Panc1 (cell line): Measurements from ENCODE around the gene RLN3. TPM values are rescaled to one million over a fixed set of nuclear protein-coding genes. Genes with fewer than 3 reads are reported as not detected.

Experiments
- ATAC-seq: fragments of 200-7000 bp; cut with Tn5 transposase; 2 replicates; pipeline ENCODE4 v1.9.1; 2020; ENCODE audit warnings: mild to moderate bottlenecking, moderate library complexity
- BruUV-seq: library from RNA; stranded (reverse); fragments of 400-500 nt; replicated peaks from 2 replicates; lab custom pipeline; 2021; lab: Mats Ljungman, UMichigan
- CTCF ChIA-PET: fragments of 300-600 bp; sonication (Branson Sonifier 250); formaldehyde crosslinking; loops from one replicate; lab custom pipeline; 2022; ENCODE audit warnings: antibody characterized with exemption; lab: Charles Lee
- POLR2A ChIA-PET: fragments of 300-600 bp; sonication (Branson Sonifier 250); formaldehyde crosslinking; loops from one replicate; lab custom pipeline; 2022; ENCODE audit warnings: antibody characterized with exemption; lab: Charles Lee
- DNase-seq: peaks from one replicate; pipeline ENCODE4 v3.0.0-alpha.2; 2010; ENCODE audit warnings: low read depth, low spot score
- H3K27ac ChIP-seq: 2 replicates; pipeline ENCODE4 v1.5.1; 2011; ENCODE audit warnings: mild to moderate bottlenecking, low read length, inconsistent platforms
- H3K27me3 ChIP-seq: fragments of 200-500 bp; sonication (Bioruptor generic); 2 replicates; pipeline ENCODE4 v1.6.0; 2014; ENCODE audit warnings: low read length, inconsistent platforms; ENCODE audit not compliant: control insufficient read depth, insufficient read depth
- H3K36me3 ChIP-seq: fragments of 200-500 bp; sonication (Bioruptor generic); 2 replicates; pipeline ENCODE4 v1.5.1; 2014; ENCODE audit warnings: inconsistent platforms, mild to moderate bottlenecking, low read length, moderate library complexity; ENCODE audit not compliant: control insufficient read depth, insufficient read depth
- H3K4me1 ChIP-seq: 2 replicates; pipeline ENCODE4 v1.5.1; 2011; ENCODE audit warnings: inconsistent platforms, mild to moderate bottlenecking, low read length, moderate library complexity; ENCODE audit not compliant: control insufficient read depth, insufficient read depth
- H3K4me3 ChIP-seq, 2 experiments: 2 replicates each; pipeline ENCODE4 v1.5.1; 2011 to 2012; ENCODE audit warnings: low read depth in 2 of 2, low read length in 2 of 2, mild to moderate bottlenecking in 2 of 2, inconsistent platforms in 1 of 2, moderate library complexity in 1 of 2
- H3K9me3 ChIP-seq: fragments of 200-500 bp; sonication (Bioruptor generic); 2 replicates; pipeline ENCODE4 v1.5.1; 2014; ENCODE audit warnings: low read depth, mild to moderate bottlenecking, inconsistent platforms, low read length, moderate library complexity; ENCODE audit not compliant: control insufficient read depth, insufficient read depth
- CTCF ChIP-seq: fragments of 450-650 bp; IDR thresholded peaks from 2 replicates; pipeline ENCODE4 v1.5.1; 2017; ENCODE audit warnings: mild to moderate bottlenecking
- POLR2AphosphoS5 ChIP-seq: IDR thresholded peaks from 2 replicates; pipeline ENCODE4 v1.6.1; 2012; ENCODE audit warnings: mild to moderate bottlenecking, low read depth, low read length, moderate library complexity
- REST ChIP-seq, 2 experiments: IDR thresholded peaks; 2 replicates each; pipeline ENCODE4 v1.6.1; 2011 to 2012; ENCODE audit warnings: low read depth in 2 of 2, control low read depth in 1 of 2, low read length in 1 of 2, mild to moderate bottlenecking in 1 of 2, moderate library complexity in 1 of 2; ENCODE audit not compliant: insufficient read depth in 1 of 2
- SIN3A ChIP-seq: IDR thresholded peaks from 2 replicates; pipeline ENCODE4 v1.6.1; 2012; ENCODE audit warnings: low read depth, mild to moderate bottlenecking, low read length, moderate library complexity, borderline replicate concordance; ENCODE audit not compliant: insufficient read depth
- TCF7L2 ChIP-seq: IDR thresholded peaks from 2 replicates; pipeline ENCODE4 v1.6.1; 2011; ENCODE audit warnings: mild to moderate bottlenecking, low read depth, low read length, inconsistent platforms
- in situ Hi-C: cut with HindIII; loops from 2 replicates; pipeline ENCODE4 v1.10.0; 2016; ENCODE audit warnings: low sequenced_read_pairs, low pct_unique_long_range_greater_than_20kb
- intact Hi-C: fragments of 100-400 bp; cut with micrococcal nuclease; formaldehyde crosslinking; loops from one replicate; pipeline ENCODE4 v1.10.0; 2022; ENCODE audit not compliant: unreplicated experiment
- total RNA-seq: library from RNA; stranded (reverse); gene quantifications from one replicate; pipeline ENCODE4 v1.2.1, GENCODE V29; 2021; ENCODE audit not compliant: unreplicated experiment

Gene RLN3
- total RNA-seq, 1 experiment from 2014 or later = not detected

GRCh38 chr19:13987101-13987890 lies 40.7 kb upstream of the RLN3 start:
- no peak; the same call in 1 of the 2 replicates for ATAC-seq
- DNase-seq = no peak
- no peaks in the 10 kb centered on the region for H3K9me3 ChIP-seq
- BruUV-seq = no TSS peak
- TF ChIP-seq TCF7L2 (no peak), CTCF (no peak)
- H3K4me3 ChIP-seq = no peak overlapping the region
- H3K36me3 ChIP-seq = no peaks in the 10 kb centered on the region
- H3K27me3 ChIP-seq = no peaks in the 10 kb centered on the region
- in situ Hi-C loops (no loop called here), intact Hi-C loops (no loop called here)
- no peak overlapping the region for H3K27ac ChIP-seq
- ChIA-PET CTCF (interaction anchor here (0.6 kb wide), 1 partner anchor 125 kb away, joined by 3 read pairs; no protein-coding TSS in a partner anchor), POLR2A (no interaction called here)
- H3K4me1 ChIP-seq = peaks cover 8% of the 10 kb centered on the region

GRCh38 chr19:13989487-13989886 lies 38.5 kb upstream of the RLN3 start:
- intact Hi-C loops = no loop called here
- H3K4me3 ChIP-seq = no peak overlapping the region
- no peak overlapping the region for H3K27ac ChIP-seq
- H3K36me3 ChIP-seq = no peaks in the 10 kb centered on the region
- in situ Hi-C loops = no loop called here
- ChIA-PET CTCF (interaction anchor here (0.8 kb wide), 1 partner anchor 63 kb away, joined by 3 read pairs; no protein-coding TSS in a partner anchor), POLR2A (interaction anchor here (0.5 to 0.7 kb wide), 2 partner anchors 61 to 82 kb away, joined by 4 to 5 read pairs; no protein-coding TSS in a partner anchor)
- TF ChIP-seq TCF7L2 (no peak), REST (IDR thresholded peaks at IDR 0.05; ENCODE audit: insufficient read depth in 1 of 2, low read depth in 2 of 2, low read length in 1 of 2) (no peak), CTCF (no peak), SIN3A (no peak), POLR2AphosphoS5 (no peak)
- ATAC-seq = no peak
- H3K27me3 ChIP-seq = no peaks in the 10 kb centered on the region
- peaks cover 8% of the 10 kb centered on the region for H3K4me1 ChIP-seq
- no peak for DNase-seq
- no peaks in the 10 kb centered on the region for H3K9me3 ChIP-seq
- BruUV-seq = no TSS peak
